HCT116 (cell line): ENCODE measurements around the gene GPR107. TPM values are rescaled to one million over a fixed set of nuclear protein-coding genes. Genes with fewer than 3 reads are reported as not detected.

ENCODE experiments used
- ATAC-seq: fragments of 200-7000 bp; cut with Tn5 transposase; 2 replicates; pipeline ENCODE4 v1.9.1; 2020; ENCODE audit warnings: mild to moderate bottlenecking, moderate library complexity
- BruUV-seq: library from RNA; stranded (reverse); fragments of 400-500 nt; replicated peaks from 2 replicates; lab custom pipeline; 2021; lab: Mats Ljungman, UMichigan
- CTCF ChIA-PET: fragments of 300-600 bp; sonication (Branson Sonifier 250); formaldehyde crosslinking; loops from one replicate; lab custom pipeline; 2021; ENCODE audit warnings: antibody characterized with exemption; lab: Charles Lee
- POLR2A ChIA-PET: fragments of 300-600, 350-600 bp; sonication (Branson Sonifier 250); formaldehyde crosslinking; loops from one replicate; lab custom pipeline; 2021; ENCODE audit warnings: antibody characterized with exemption; lab: Charles Lee
- RAD21 ChIA-PET, 2 experiments: fragments of 300-600 bp; sonication (Branson Sonifier 250); formaldehyde crosslinking; loops; one replicate each; lab custom pipeline; 2023; ENCODE audit warnings: low total read pairs in 2 of 2; ENCODE audit not compliant: uncharacterized antibody in 2 of 2, unreplicated experiment in 2 of 2, low non-redundant PET in 1 of 2; lab: Charles Lee
- DNase-seq: peaks from one replicate; pipeline ENCODE4 v3.0.0-alpha.2; 2010; ENCODE audit warnings: low read depth, low spot score
- H2AFZ ChIP-seq: fragments of 200-600 bp; shearing (Covaris generic), sonication (generic); 2 replicates; pipeline ENCODE4 v1.6.1; 2017; ENCODE audit warnings: low read depth, mixed run types, mixed read lengths, antibody characterized with exemption, low read length; ENCODE audit not compliant: poor library complexity, severe bottlenecking
- H3K27ac ChIP-seq: 2 replicates; pipeline ENCODE4 v1.5.1; 2012; ENCODE audit warnings: low read depth, low read length
- H3K27me3 ChIP-seq: fragments of 200-600 bp; sonication (generic); 2 replicates; pipeline ENCODE4 v1.6.1; 2016; ENCODE audit warnings: mixed run types, low read length, mixed read lengths; ENCODE audit not compliant: insufficient read depth
- H3K36me3 ChIP-seq, 2 experiments: fragments of 200-500 bp in 1 of 2; fragments of 200-600 bp in 1 of 2; sonication (Bioruptor generic) in 1 of 2; sonication (generic) in 1 of 2; 2 replicates each; pipeline versions ENCODE4 v1.5.1 to v1.6.1; 2014 to 2016; ENCODE audit warnings: low read length in 2 of 2, inconsistent platforms in 1 of 2, mixed read lengths in 1 of 2, mixed run types in 1 of 2; ENCODE audit not compliant: insufficient read depth in 2 of 2, control insufficient read depth in 1 of 2
- H3K4me1 ChIP-seq, 2 experiments: fragments of 200-600 bp in 1 of 2; sonication (generic) in 1 of 2; 2 replicates each; pipeline versions ENCODE4 v1.5.1 to v1.6.1; 2012 to 2017; ENCODE audit warnings: low read length in 2 of 2, inconsistent platforms in 1 of 2, mild to moderate bottlenecking in 1 of 2, mixed read lengths in 1 of 2, mixed run types in 1 of 2, moderate library complexity in 1 of 2; ENCODE audit not compliant: insufficient read depth in 2 of 2, control insufficient read depth in 1 of 2
- H3K4me2 ChIP-seq: fragments of 200-600 bp; sonication (generic); 2 replicates; pipeline ENCODE4 v1.6.1; 2017; ENCODE audit warnings: mixed run types, low read length, mixed read lengths
- H3K4me3 ChIP-seq, 2 experiments: fragments of 200-600 bp in 1 of 2; sonication (generic) in 1 of 2; replicated peaks in 1 of 2; 2 replicates each; pipeline ENCODE4 v1.5.1; 2011 to 2016; ENCODE audit warnings: low read length in 2 of 2, control low read depth in 1 of 2, low read depth in 1 of 2, mild to moderate bottlenecking in 1 of 2, mixed read lengths in 1 of 2, mixed run types in 1 of 2
- H3K79me2 ChIP-seq: fragments of 200-600 bp; sonication (generic); 2 replicates; pipeline ENCODE4 v1.6.1; 2017; ENCODE audit warnings: mild to moderate bottlenecking, mixed run types, low read length, moderate library complexity, mixed read lengths; ENCODE audit not compliant: insufficient read depth
- H3K9ac ChIP-seq: fragments of 200-600 bp; sonication (generic); 2 replicates; pipeline ENCODE4 v1.6.1; 2016; ENCODE audit warnings: low read length, mixed read lengths
- H3K9me2 ChIP-seq: fragments of 200-600 bp; sonication (generic), shearing (Covaris generic); 2 replicates; pipeline ENCODE4 v1.6.1; 2017; ENCODE audit warnings: mixed run types, mild to moderate bottlenecking, moderate library complexity; ENCODE audit not compliant: insufficient read depth
- H3K9me3 ChIP-seq, 2 experiments: fragments of 200-500 bp in 1 of 2; fragments of 200-600 bp in 1 of 2; sonication (Bioruptor generic) in 1 of 2; sonication (generic) in 1 of 2; 2 replicates each; pipeline ENCODE4 v1.6.1; 2014 to 2017; ENCODE audit warnings: low read length in 2 of 2, mixed read lengths in 2 of 2, inconsistent platforms in 1 of 2, low read depth in 1 of 2, mild to moderate bottlenecking in 1 of 2, mixed run types in 1 of 2, moderate library complexity in 1 of 2; ENCODE audit not compliant: control insufficient read depth in 1 of 2, insufficient read depth in 1 of 2
- H4K20me1 ChIP-seq: fragments of 200-600 bp; sonication (generic), shearing (Covaris generic); 2 replicates; pipeline ENCODE4 v1.6.1; 2017; ENCODE audit warnings: mixed run types, mild to moderate bottlenecking, moderate library complexity; ENCODE audit not compliant: insufficient read depth
- CBX3 ChIP-seq: IDR thresholded peaks from 2 replicates; pipeline ENCODE4 v1.6.1; 2012; ENCODE audit warnings: low read depth
- CTCF ChIP-seq, 3 experiments: fragments of 200-600 bp in 1 of 3; sonication (generic) in 1 of 3; IDR thresholded peaks in 2 of 3; conservative IDR thresholded peaks in 1 of 3; 2 replicates each; pipeline ENCODE4 v1.5.1; 2012 to 2017; ENCODE audit warnings: low read depth in 2 of 3, low read length in 2 of 3, antibody characterized with exemption in 1 of 3, borderline replicate concordance in 1 of 3, control low read depth in 1 of 3, mild to moderate bottlenecking in 1 of 3, mixed read lengths in 1 of 3, mixed run types in 1 of 3, moderate library complexity in 1 of 3; ENCODE audit not compliant: insufficient read depth in 1 of 3
- EGR1 ChIP-seq: IDR thresholded peaks from 2 replicates; pipeline ENCODE4 v1.6.1; 2012; ENCODE audit warnings: low read depth
- EZH2 ChIP-seq: fragments of 200-600 bp; sonication (generic); IDR thresholded peaks from 2 replicates; pipeline ENCODE4 v1.6.1; 2017; ENCODE audit warnings: antibody characterized with exemption, mixed run types
- FOSL1 ChIP-seq: IDR thresholded peaks from 2 replicates; pipeline ENCODE4 v1.6.1; 2012; ENCODE audit warnings: low read depth
- JUND ChIP-seq: IDR thresholded peaks from 2 replicates; pipeline ENCODE4 v1.6.1; 2012
- POLR2A ChIP-seq: IDR thresholded peaks from 2 replicates; pipeline ENCODE4 v1.7.0; 2011; ENCODE audit warnings: borderline replicate concordance; ENCODE audit not compliant: insufficient read depth, insufficient read length; ENCODE audit errors: extremely low read depth
- POLR2AphosphoS5 ChIP-seq: IDR thresholded peaks from 2 replicates; pipeline ENCODE4 v1.6.1; 2011; ENCODE audit warnings: mild to moderate bottlenecking, low read depth, low read length, moderate library complexity
- REST ChIP-seq: IDR thresholded peaks from 2 replicates; pipeline ENCODE4 v1.6.1; 2012; ENCODE audit warnings: low read depth
- SIN3A ChIP-seq: IDR thresholded peaks from 2 replicates; pipeline ENCODE4 v1.6.1; 2012; ENCODE audit warnings: low read depth
- SRF ChIP-seq: IDR thresholded peaks from 2 replicates; pipeline ENCODE4 v1.6.1; 2012; ENCODE audit warnings: low read depth
- TCF7L2 ChIP-seq: IDR thresholded peaks from 2 replicates; pipeline ENCODE4 v1.7.0; 2011; ENCODE audit warnings: borderline replicate concordance, inconsistent platforms; ENCODE audit not compliant: insufficient read depth, insufficient read length; ENCODE audit errors: extremely low read depth
- ZBTB33 ChIP-seq: IDR thresholded peaks from 2 replicates; pipeline ENCODE4 v1.6.1; 2011; ENCODE audit warnings: mild to moderate bottlenecking, low read length, moderate library complexity; ENCODE audit not compliant: insufficient replicate concordance; ENCODE audit errors: extremely low read depth
- ZFX ChIP-seq: fragments of 450-650 bp; IDR thresholded peaks from 2 replicates; pipeline ENCODE4 v1.6.1; 2017
- intact Hi-C: fragments of 100-400 bp; cut with micrococcal nuclease; formaldehyde crosslinking; loops from 2 replicates; pipeline ENCODE4 v1.10.0; 2022
- total RNA-seq: library from RNA; stranded (reverse); gene quantifications from one replicate; pipeline ENCODE4 v1.2.1, GENCODE V29; 2021; ENCODE audit not compliant: unreplicated experiment
- TF ChIP-seq, protein P1 (sequence below): IDR thresholded peaks from 2 replicates; pipeline ENCODE4 v1.6.1; 2012
- TF ChIP-seq, protein P2 (sequence below): IDR thresholded peaks from 2 replicates; pipeline ENCODE4 v1.6.1; 2012

The GPR107 gene
- total RNA-seq, 1 experiment from 2014 or later, result 32.5 TPM

DNA sequence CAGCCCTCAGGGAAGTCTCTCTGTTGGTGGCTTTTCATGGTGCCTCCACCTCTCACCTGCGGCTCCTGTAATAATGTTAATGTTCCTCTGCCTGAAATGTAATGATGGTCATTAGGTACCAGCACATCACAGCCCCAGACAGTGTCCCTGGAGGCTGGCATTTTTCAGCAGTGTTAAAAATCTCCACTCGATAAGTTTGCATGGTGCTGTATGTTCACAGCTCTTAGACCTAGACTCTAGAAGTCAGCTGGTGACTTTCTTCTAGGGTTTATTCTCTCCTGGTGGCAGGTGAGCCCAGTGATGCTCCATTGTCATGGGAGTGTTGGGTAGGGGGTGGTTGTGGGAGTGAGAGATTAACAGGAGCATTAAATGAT is 53.1 kb downstream of the GPR107 start:
- H3K4me3 ChIP-seq, result no peak overlapping the region
- H3K27me3 ChIP-seq, result no peaks in the 10 kb centered on the region
- H3K79me2 ChIP-seq, result no peaks in the 10 kb centered on the region
- no peaks in the 10 kb centered on the region for H3K4me1 ChIP-seq
- H3K27ac ChIP-seq, result no peak overlapping the region
- intact Hi-C loops, result loop anchor here (1.0 kb wide), 2 partner anchors 129 to 236 kb away; no protein-coding TSS in a partner anchor
- no peak overlapping the region for H3K4me2 ChIP-seq
- ATAC-seq (peak; percentile 38), DNase-seq (no peak)
- no TSS peak for BruUV-seq
- ChIA-PET POLR2A (no interaction called here), RAD21 (interaction anchor here in 1 of 2 experiments (1.6 kb wide), 1 partner anchor 129 kb away, joined by 5 read pairs; no protein-coding TSS in a partner anchor)
- peaks cover 0 to 14% of the 10 kb centered on the region in 2 experiments; a peak in 2 of 4 replicates for H3K36me3 ChIP-seq
- H3K9me2 ChIP-seq, result no peaks in the 10 kb centered on the region
- no peaks in the 10 kb centered on the region for H4K20me1 ChIP-seq
- no peaks in the 10 kb centered on the region for H3K9me3 ChIP-seq
- no peak overlapping the region for H2AFZ ChIP-seq
- TF ChIP-seq EGR1 (no peak), ZBTB33 (no peak), SIN3A (no peak), SRF (no peak), ZFX (no peak), REST (no peak), TCF7L2 (no peak), POLR2AphosphoS5 (no peak), FOSL1 (no peak), CBX3 (no peak), EZH2 (no peak), JUND (no peak), POLR2A (no peak), CTCF (IDR thresholded peaks at IDR 0.05 in 2 of 3, conservative IDR thresholded peaks at IDR 0.05 in 1 of 3; ENCODE audit: borderline replicate concordance in 1 of 3, insufficient read depth in 1 of 3, low read depth in 2 of 3, low read length in 2 of 3) (no peak)
- TF ChIP-seq, protein P1, sequence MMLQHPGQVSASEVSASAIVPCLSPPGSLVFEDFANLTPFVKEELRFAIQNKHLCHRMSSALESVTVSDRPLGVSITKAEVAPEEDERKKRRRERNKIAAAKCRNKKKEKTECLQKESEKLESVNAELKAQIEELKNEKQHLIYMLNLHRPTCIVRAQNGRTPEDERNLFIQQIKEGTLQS, result no peak
- TF ChIP-seq, protein P2, sequence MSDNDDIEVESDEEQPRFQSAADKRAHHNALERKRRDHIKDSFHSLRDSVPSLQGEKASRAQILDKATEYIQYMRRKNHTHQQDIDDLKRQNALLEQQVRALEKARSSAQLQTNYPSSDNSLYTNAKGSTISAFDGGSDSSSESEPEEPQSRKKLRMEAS, result no peak
- TF ChIP-seq, all 23 proteins: peak for 0
- CTCF ChIA-PET, result interaction anchor here (1.1 to 1.8 kb wide), 4 partner anchors 129 to 575 kb away, joined by 3 to 5 read pairs (median 4); no protein-coding TSS in a partner anchor
- no peak overlapping the region for H3K9ac ChIP-seq
